ENCODE measurements around the gene NCAM2.

The NCAM2 gene

GRCh38 chr21:21097466-21097865 is 99.3 kb downstream of the NCAM2 start:
- no peaks in the 10 kb centered on the region for H3K36me3 ChIP-seq (ENCODE audit: insufficient read depth, low read length)
- H3K4me1 ChIP-seq (ENCODE audit: control insufficient read depth, insufficient read depth, low read length, unreplicated experiment), result no peaks in the 10 kb centered on the region
- H2AFZ ChIP-seq (ENCODE audit: low read length, unreplicated experiment), result no peak overlapping the region
- no peaks in the 10 kb centered on the region for H3K27me3 ChIP-seq (ENCODE audit: insufficient read depth, low read length)
- H3K79me2 ChIP-seq (ENCODE audit: control insufficient read depth, insufficient read depth, low read length, unreplicated experiment), result no peaks in the 10 kb centered on the region
- H3K4me3 ChIP-seq (ENCODE audit: low read depth, low read length), result no peak overlapping the region
- H3K27ac ChIP-seq (ENCODE audit: low read depth, low read length), result no peak overlapping the region

GRCh38 chr21:21101911-21102310 is 103.7 kb downstream of the NCAM2 start:
- Histone ChIP-seq H3K79me2 (ENCODE audit: control insufficient read depth, insufficient read depth, low read length, unreplicated experiment) (no peaks in the 10 kb centered on the region), H3K27me3 (ENCODE audit: insufficient read depth, low read length) (no peaks in the 10 kb centered on the region), H3K4me3 (ENCODE audit: low read depth, low read length) (no peak overlapping the region), H2AFZ (ENCODE audit: low read length, unreplicated experiment) (no peak overlapping the region), H3K27ac (ENCODE audit: low read depth, low read length) (no peak overlapping the region), H3K36me3 (ENCODE audit: insufficient read depth, low read length) (no peaks in the 10 kb centered on the region), H3K4me1 (ENCODE audit: control insufficient read depth, insufficient read depth, low read length, unreplicated experiment) (no peaks in the 10 kb centered on the region)

- no peaks in the 10 kb centered on the region for H3K4me1 ChIP-seq (ENCODE audit: control insufficient read depth, insufficient read depth, low read length, unreplicated experiment)
- H3K79me2 ChIP-seq (ENCODE audit: control insufficient read depth, insufficient read depth, low read length, unreplicated experiment), result no peaks in the 10 kb centered on the region
- H3K27me3 ChIP-seq (ENCODE audit: insufficient read depth, low read length), result no peaks in the 10 kb centered on the region
- no peak overlapping the region for H2AFZ ChIP-seq (ENCODE audit: low read length, unreplicated experiment)
- no peak overlapping the region for H3K4me3 ChIP-seq (ENCODE audit: low read depth, low read length)
- H3K36me3 ChIP-seq (ENCODE audit: insufficient read depth, low read length), result no peaks in the 10 kb centered on the region
- H3K27ac ChIP-seq (ENCODE audit: low read depth, low read length), result no peak overlapping the region
These were observed 104.7 kb downstream of the NCAM2 start for GRCh38 chr21:21102896-21103295.

GRCh38 chr21:21103692-21104091 is 105.5 kb downstream of the NCAM2 start:
- Histone ChIP-seq H3K27ac (ENCODE audit: low read depth, low read length) (no peak overlapping the region), H3K79me2 (ENCODE audit: control insufficient read depth, insufficient read depth, low read length, unreplicated experiment) (no peaks in the 10 kb centered on the region), H2AFZ (ENCODE audit: low read length, unreplicated experiment) (no peak overlapping the region), H3K27me3 (ENCODE audit: insufficient read depth, low read length) (no peaks in the 10 kb centered on the region), H3K36me3 (ENCODE audit: insufficient read depth, low read length) (no peaks in the 10 kb centered on the region), H3K4me1 (ENCODE audit: control insufficient read depth, insufficient read depth, low read length, unreplicated experiment) (no peaks in the 10 kb centered on the region), H3K4me3 (ENCODE audit: low read depth, low read length) (no peak overlapping the region)

GRCh38 chr21:21109736-21110135 is 111.5 kb downstream of the NCAM2 start:
- H3K36me3 ChIP-seq (ENCODE audit: insufficient read depth, low read length), result no peaks in the 10 kb centered on the region
- no peak overlapping the region for H3K4me3 ChIP-seq (ENCODE audit: low read depth, low read length)
- no peaks in the 10 kb centered on the region for H3K27me3 ChIP-seq (ENCODE audit: insufficient read depth, low read length)
- no peaks in the 10 kb centered on the region for H3K79me2 ChIP-seq (ENCODE audit: control insufficient read depth, insufficient read depth, low read length, unreplicated experiment)
- H3K27ac ChIP-seq (ENCODE audit: low read depth, low read length), result no peak overlapping the region
- no peaks in the 10 kb centered on the region for H3K4me1 ChIP-seq (ENCODE audit: control insufficient read depth, insufficient read depth, low read length, unreplicated experiment)
- H2AFZ ChIP-seq (ENCODE audit: low read length, unreplicated experiment), result no peak overlapping the region

GRCh38 chr21:21111309-21111920 is 113.2 kb downstream of the NCAM2 start:
- no peaks in the 10 kb centered on the region for H3K27me3 ChIP-seq (ENCODE audit: insufficient read depth, low read length)
- H3K4me3 ChIP-seq (ENCODE audit: low read depth, low read length), result no peak overlapping the region
- H3K4me1 ChIP-seq (ENCODE audit: control insufficient read depth, insufficient read depth, low read length, unreplicated experiment), result no peaks in the 10 kb centered on the region
- no peak overlapping the region for H2AFZ ChIP-seq (ENCODE audit: low read length, unreplicated experiment)
- H3K27ac ChIP-seq (ENCODE audit: low read depth, low read length), result no peak overlapping the region
- no peaks in the 10 kb centered on the region for H3K79me2 ChIP-seq (ENCODE audit: control insufficient read depth, insufficient read depth, low read length, unreplicated experiment)
- H3K36me3 ChIP-seq (ENCODE audit: insufficient read depth, low read length), result no peaks in the 10 kb centered on the region

- Histone ChIP-seq H3K27me3 (ENCODE audit: insufficient read depth, low read length) (0 out of 2 replicates have a peak, but pooled peaks cover 4% of the 10 kb centered on the region), H3K4me3 (ENCODE audit: low read depth, low read length) (no peak overlapping the region), H3K27ac (ENCODE audit: low read depth, low read length) (no peak overlapping the region), H3K4me1 (ENCODE audit: control insufficient read depth, insufficient read depth, low read length, unreplicated experiment) (no peaks in the 10 kb centered on the region), H3K36me3 (ENCODE audit: insufficient read depth, low read length) (no peaks in the 10 kb centered on the region), H3K79me2 (ENCODE audit: control insufficient read depth, insufficient read depth, low read length, unreplicated experiment) (no peaks in the 10 kb centered on the region), H2AFZ (ENCODE audit: low read length, unreplicated experiment) (no peak overlapping the region)
These were observed 116.3 kb downstream of the NCAM2 start for GRCh38 chr21:21114461-21114860.

GRCh38 chr21:21119091-21119490 is 120.9 kb downstream of the NCAM2 start:
- no peaks in the 10 kb centered on the region for H3K79me2 ChIP-seq (ENCODE audit: control insufficient read depth, insufficient read depth, low read length, unreplicated experiment)
- H3K27me3 ChIP-seq (ENCODE audit: insufficient read depth, low read length), result 0 out of 2 replicates have a peak, but pooled peaks cover 4% of the 10 kb centered on the region
- H3K4me3 ChIP-seq (ENCODE audit: low read depth, low read length), result no peak overlapping the region
- H3K36me3 ChIP-seq (ENCODE audit: insufficient read depth, low read length), result no peaks in the 10 kb centered on the region
- no peaks in the 10 kb centered on the region for H3K4me1 ChIP-seq (ENCODE audit: control insufficient read depth, insufficient read depth, low read length, unreplicated experiment)
- no peak overlapping the region for H2AFZ ChIP-seq (ENCODE audit: low read length, unreplicated experiment)
- no peak overlapping the region for H3K27ac ChIP-seq (ENCODE audit: low read depth, low read length)

- H3K27ac ChIP-seq (ENCODE audit: low read depth, low read length), result no peak overlapping the region
- no peak overlapping the region for H3K4me3 ChIP-seq (ENCODE audit: low read depth, low read length)
- 0 out of 2 replicates have a peak, but pooled peaks cover 4% of the 10 kb centered on the region for H3K27me3 ChIP-seq (ENCODE audit: insufficient read depth, low read length)
- H3K36me3 ChIP-seq (ENCODE audit: insufficient read depth, low read length), result no peaks in the 10 kb centered on the region
- no peaks in the 10 kb centered on the region for H3K79me2 ChIP-seq (ENCODE audit: control insufficient read depth, insufficient read depth, low read length, unreplicated experiment)
- no peaks in the 10 kb centered on the region for H3K4me1 ChIP-seq (ENCODE audit: control insufficient read depth, insufficient read depth, low read length, unreplicated experiment)
- no peak overlapping the region for H2AFZ ChIP-seq (ENCODE audit: low read length, unreplicated experiment)
These were observed 124.5 kb downstream of the NCAM2 start for GRCh38 chr21:21122680-21123079.

- Histone ChIP-seq H3K79me2 (ENCODE audit: control insufficient read depth, insufficient read depth, low read length, unreplicated experiment) (no peaks in the 10 kb centered on the region), H3K27me3 (ENCODE audit: insufficient read depth, low read length) (no peaks in the 10 kb centered on the region), H3K36me3 (ENCODE audit: insufficient read depth, low read length) (no peaks in the 10 kb centered on the region), H3K27ac (ENCODE audit: low read depth, low read length) (no peak overlapping the region), H3K4me3 (ENCODE audit: low read depth, low read length) (no peak overlapping the region), H3K4me1 (ENCODE audit: control insufficient read depth, insufficient read depth, low read length, unreplicated experiment) (no peaks in the 10 kb centered on the region), H2AFZ (ENCODE audit: low read length, unreplicated experiment) (no peak overlapping the region)
These were observed 134.2 kb downstream of the NCAM2 start for GRCh38 chr21:21132390-21132789.

GRCh38 chr21:21137986-21138385 is 139.8 kb downstream of the NCAM2 start:
- H3K4me1 ChIP-seq (ENCODE audit: control insufficient read depth, insufficient read depth, low read length, unreplicated experiment), result peaks cover 3% of the 10 kb centered on the region
- no peaks in the 10 kb centered on the region for H3K79me2 ChIP-seq (ENCODE audit: control insufficient read depth, insufficient read depth, low read length, unreplicated experiment)
- no peak overlapping the region for H3K4me3 ChIP-seq (ENCODE audit: low read depth, low read length)
- H3K36me3 ChIP-seq (ENCODE audit: insufficient read depth, low read length), result no peaks in the 10 kb centered on the region
- H3K27ac ChIP-seq (ENCODE audit: low read depth, low read length), result no peak overlapping the region
- no peak overlapping the region for H2AFZ ChIP-seq (ENCODE audit: low read length, unreplicated experiment)
- no peaks in the 10 kb centered on the region for H3K27me3 ChIP-seq (ENCODE audit: insufficient read depth, low read length)
